Stomach (tissue), 9 donors: ENCODE data around the gene CDC42BPB. TPM values are rescaled to one million over a fixed set of nuclear protein-coding genes. Genes with fewer than 3 reads are reported as not detected.

ENCODE experiments used
- DNase-seq, 2 donors: peaks; one replicate each; pipeline versions ENCODE4 v3.0.0 to v3.0.0-alpha.2; 2013 to 2019
- H3K27ac ChIP-seq, 5 donors: fragments of 200-600 bp in 4 of 5; sonication (generic) in 4 of 5; one replicate each; pipeline ENCODE4 v1.5.1; 2013 to 2019; ENCODE audit warnings: mild to moderate bottlenecking in 1 of 5, moderate library complexity in 1 of 5
- H3K27me3 ChIP-seq, 3 donors: fragments of 200-600 bp; sonication (generic); one replicate each; pipeline ENCODE4 v1.5.1; 2017 to 2019; ENCODE audit warnings: mixed run types in 1 of 3
- H3K36me3 ChIP-seq, 4 donors: fragments of 200-600 bp; sonication (generic); 1 replicate in 3 of 4; 2 replicates in 1 of 4; pipeline ENCODE4 v1.5.1; 2016 to 2019
- H3K4me1 ChIP-seq, 4 donors: fragments of 200-600 bp; sonication (generic); one replicate each; pipeline ENCODE4 v1.5.1; 2016 to 2019
- H3K4me3 ChIP-seq, 4 donors: fragments of 200-600 bp; sonication (generic) in 3 of 4; one replicate each; pipeline ENCODE4 v1.5.1; 2016 to 2019; ENCODE audit warnings: mild to moderate bottlenecking in 1 of 4
- H3K9me3 ChIP-seq, 4 donors: fragments of 200-600 bp; sonication (generic); one replicate each; pipeline ENCODE4 v1.5.1; 2016 to 2019
- CTCF ChIP-seq, 7 experiments: fragments of 450-650 bp in 4 of 7; fragments of 200-600 bp in 3 of 7; sonication (generic) in 3 of 7; IDR thresholded peaks; one replicate each; pipeline ENCODE4 v1.5.1; 2016 to 2019; ENCODE audit warnings: antibody characterized with exemption in 7 of 7, control low read depth in 2 of 7, mild to moderate bottlenecking in 1 of 7
- EP300 ChIP-seq: sonication (generic); formaldehyde crosslinking; IDR thresholded peaks from one replicate; pipeline ENCODE4 v1.6.1; 2017; ENCODE audit warnings: antibody characterized with exemption
- POLR2A ChIP-seq, 4 donors: fragments of 450-650 bp; IDR thresholded peaks; one replicate each; pipeline ENCODE4 v1.6.1; 2016; ENCODE audit warnings: antibody characterized with exemption in 4 of 4, control low read depth in 2 of 4, mild to moderate bottlenecking in 1 of 4, moderate library complexity in 1 of 4
- POLR2AphosphoS5 ChIP-seq, 3 donors: sonication (generic); formaldehyde crosslinking; IDR thresholded peaks; one replicate each; pipeline ENCODE4 v1.6.1; 2016; ENCODE audit warnings: antibody characterized with exemption in 3 of 3
- WGBS, 5 donors: extraction: QIAGEN DNeasy Blood & Tissue Kit in 3 of 5; methylation state at CpG; one replicate each; pipeline versions ENCODE4 v1.1.5 to v1.1.7; 2013 to 2018; 5-methylcytosine and 5-hydroxymethylcytosine counted together
- intact Hi-C: fragments of 100-400 bp; cut with DNase I; formaldehyde crosslinking; loops from one replicate; pipeline ENCODE4 v1.15.1; 2023; ENCODE audit warnings: low total_unique reads
- polyA plus RNA-seq, 3 donors: library from polyadenylated mRNA; stranded (reverse); fragments of 200-250 nt; gene quantifications; one replicate each; pipeline ENCODE4 v1.2.3, GENCODE V29; 2013
- total RNA-seq, 5 donors: library from RNA; depleted of rRNA; stranded (reverse); fragments of >200 nt; gene quantifications; one replicate each; pipeline versions ENCODE4 v1.1.0 to v1.2.3, GENCODE V29; 2014 to 2016
- donor health status: healthy with polysubstance abuse.
- donor health status: Bipolar disorder and iron deficiency.
- donor health status: healthy.

Gene CDC42BPB
- total and polyA plus RNA-seq, 8 donors, result 16.3 to 400 (median 127) TPM

GRCh38 chr14:102971836-102972606 is 85.3 kb downstream of the CDC42BPB start:
- Histone ChIP-seq H3K4me3 (no peak overlapping the region), H3K9me3 (no peaks in the 10 kb centered on the region), H3K27me3 (no peaks in the 10 kb centered on the region), H3K27ac (no peak overlapping the region), H3K4me1 (no peaks in the 10 kb centered on the region), H3K36me3 (peaks cover 84 to 100% (median 100%) of the 10 kb centered on the region in 4 donors)
- TF ChIP-seq POLR2AphosphoS5 (IDR thresholded peaks at IDR 0.05) (no peak), POLR2A (IDR thresholded peaks at IDR 0.05) (no peak), EP300 (no peak), CTCF (IDR thresholded peaks at IDR 0.05) (no peak)
- WGBS, 5 donors, result 89 to 95% (median 94%) methylated on average over 24 to 25 of the region's 25 CpGs
- no peak for DNase-seq
- intact Hi-C loops, result no loop called here

GRCh38 chr14:102971314-102971713 is 86.0 kb downstream of the CDC42BPB start:
- no peaks in the 10 kb centered on the region for H3K4me1 ChIP-seq
- H3K9me3 ChIP-seq, result no peaks in the 10 kb centered on the region
- H3K36me3 ChIP-seq, result peaks cover 85 to 100% (median 100%) of the 10 kb centered on the region in 4 donors
- H3K27me3 ChIP-seq, result no peaks in the 10 kb centered on the region
- H3K27ac ChIP-seq, result no peak overlapping the region
- WGBS, 5 donors, result 90 to 94% (median 93%) methylated on average over 9 of the region's 9 CpGs
- intact Hi-C loops, result no loop called here
- TF ChIP-seq CTCF (IDR thresholded peaks at IDR 0.05) (no peak), POLR2AphosphoS5 (IDR thresholded peaks at IDR 0.05) (no peak), POLR2A (IDR thresholded peaks at IDR 0.05) (no peak), EP300 (no peak)
- no peak overlapping the region for H3K4me3 ChIP-seq
- DNase-seq, result no peak

- H3K9me3 ChIP-seq, result no peaks in the 10 kb centered on the region
- H3K4me3 ChIP-seq, result no peak overlapping the region
- 90 to 95% (median 92%) methylated on average over 10 of the region's 10 CpGs for WGBS, 5 donors
- TF ChIP-seq EP300 (no peak), POLR2A (IDR thresholded peaks at IDR 0.05) (no peak)
- no peak for DNase-seq
- no peaks in the 10 kb centered on the region for H3K4me1 ChIP-seq
- H3K27me3 ChIP-seq, result no peaks in the 10 kb centered on the region
- H3K27ac ChIP-seq, result no peak overlapping the region
- peaks cover 84 to 100% (median 100%) of the 10 kb centered on the region in 4 donors for H3K36me3 ChIP-seq
- intact Hi-C loops, result no loop called here
Observed at GRCh38 chr14:102970496-102970895, 86.9 kb downstream of the CDC42BPB start.

GRCh38 chr14:102969901-102970300 is 87.4 kb downstream of the CDC42BPB start:
- DNase-seq, result no peak
- Histone ChIP-seq H3K36me3 (peaks cover 87 to 100% (median 100%) of the 10 kb centered on the region in 4 donors), H3K4me1 (no peaks in the 10 kb centered on the region), H3K9me3 (no peaks in the 10 kb centered on the region), H3K27me3 (no peaks in the 10 kb centered on the region), H3K4me3 (no peak overlapping the region), H3K27ac (no peak overlapping the region)
- TF ChIP-seq EP300 (no peak), POLR2A (IDR thresholded peaks at IDR 0.05) (no peak), POLR2AphosphoS5 (IDR thresholded peaks at IDR 0.05) (no peak), CTCF (IDR thresholded peaks at IDR 0.05) (no peak)
- intact Hi-C loops, result no loop called here
- 91 to 95% (median 93%) methylated on average over 11 of the region's 11 CpGs for WGBS, 5 donors
